ENCODE measurements around the gene FHIT.
"Not testable (repeated sequence)": the region's sequence is repeated elsewhere in the genome, so short reads cannot be mapped to it uniquely, and the experiment has no call there.

Gene FHIT

DNA sequence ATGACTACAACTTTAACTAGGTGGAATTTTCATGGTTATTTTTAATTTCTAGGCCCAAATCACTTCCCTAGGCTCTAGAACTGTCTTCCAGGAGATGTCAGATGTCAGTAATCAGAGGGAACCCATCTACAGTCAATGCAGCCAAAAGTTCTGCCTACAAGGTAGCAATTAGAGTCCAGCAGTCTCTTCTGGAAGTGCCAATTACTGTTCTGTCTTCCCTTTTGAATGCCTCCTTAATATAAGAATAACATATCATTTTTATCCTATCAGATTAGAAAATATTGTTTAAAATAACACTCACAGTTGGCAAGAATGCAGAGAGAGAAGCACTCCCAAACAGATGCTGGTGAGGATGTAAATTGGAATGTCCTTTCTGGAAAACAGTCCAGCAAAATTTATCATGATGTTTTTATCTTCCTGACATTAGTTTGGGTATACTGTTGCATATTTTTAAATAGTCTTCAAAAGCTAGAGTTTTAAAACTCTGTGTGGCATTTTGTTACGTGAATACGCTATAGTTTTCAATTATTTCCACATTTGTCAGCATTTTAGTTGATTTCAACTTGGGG, 543.7 kb downstream of the FHIT start:
- no peak for DNase-seq (ENCODE audit: low read depth)

DNA sequence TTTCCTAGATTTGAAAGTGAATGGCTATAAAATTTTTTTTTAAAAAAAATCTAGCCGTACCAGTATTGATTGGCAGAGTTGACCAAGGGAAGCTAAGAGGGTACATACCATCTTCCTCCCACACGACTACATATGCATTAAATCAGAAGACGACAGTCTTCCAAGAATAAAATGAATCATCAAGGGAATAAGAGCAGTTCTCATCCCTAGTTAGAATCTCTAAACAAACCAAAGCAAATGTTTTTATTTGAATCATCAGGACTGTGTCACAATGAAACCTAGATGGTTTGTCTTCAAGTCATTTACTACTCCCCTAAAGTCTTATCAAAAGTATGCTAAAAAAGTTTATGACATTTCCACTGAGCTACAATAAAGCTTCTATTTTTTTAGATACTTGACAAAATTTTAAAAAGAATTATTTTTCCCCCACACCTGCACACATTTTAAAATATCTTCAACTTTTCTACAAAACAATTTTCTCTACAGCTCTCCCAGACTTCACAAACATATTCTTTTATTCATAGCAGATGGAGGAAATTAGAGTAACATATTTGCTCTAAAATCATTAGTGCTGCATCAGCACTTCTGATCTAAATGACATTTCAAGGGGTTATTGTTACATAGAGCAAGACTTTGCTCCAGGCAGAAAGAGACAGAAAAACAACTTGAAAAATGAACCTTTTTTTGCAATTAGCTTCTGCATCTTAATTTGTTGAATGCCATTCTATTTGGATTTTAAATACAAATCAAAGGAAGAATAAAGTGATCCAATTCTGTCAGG, 547.1 kb downstream of the FHIT start:
- DNase-seq (ENCODE audit: low read depth) = no peak

DNA sequence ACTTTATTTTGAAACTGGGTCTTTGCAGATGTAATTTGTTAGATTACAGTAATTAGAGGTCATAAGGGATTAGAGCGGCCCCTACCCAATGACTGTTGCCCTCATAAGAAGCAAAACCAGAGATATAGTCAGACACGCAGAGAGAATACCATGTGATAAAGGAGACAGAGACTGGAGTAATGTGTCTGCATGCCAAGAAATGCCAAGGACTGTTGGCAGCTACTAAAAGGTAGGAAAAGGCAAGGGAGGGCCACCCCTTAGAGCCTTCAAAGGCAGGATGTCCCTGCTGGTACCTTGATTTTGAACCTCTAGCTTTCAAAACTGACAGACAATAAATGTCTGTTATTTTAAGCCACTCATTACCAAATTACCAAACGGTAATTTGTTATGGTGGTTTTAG, 548.2 kb downstream of the FHIT start:
- DNase-seq (ENCODE audit: low read depth) = no peak

DNA sequence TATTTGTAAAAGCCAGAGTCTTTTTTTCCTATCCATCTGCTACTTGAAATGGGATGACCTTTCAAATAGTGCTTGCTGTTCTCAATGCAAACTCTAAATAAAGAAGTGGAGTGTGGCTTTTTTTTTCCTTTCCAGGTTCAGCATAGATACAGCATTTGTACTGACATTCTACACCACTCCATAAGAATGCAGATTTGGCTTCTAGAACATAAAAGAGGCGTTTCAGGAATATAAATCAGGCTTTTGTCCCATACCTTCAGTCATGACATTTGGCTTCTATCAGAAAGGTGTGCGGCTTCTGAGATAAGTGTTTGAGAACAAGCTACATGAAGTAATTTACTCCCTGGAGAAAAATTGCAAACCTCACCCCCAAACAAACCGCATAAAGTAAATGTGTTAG, 553.1 kb downstream of the FHIT start:
- DNase-seq (ENCODE audit: low read depth) = no peak

DNA sequence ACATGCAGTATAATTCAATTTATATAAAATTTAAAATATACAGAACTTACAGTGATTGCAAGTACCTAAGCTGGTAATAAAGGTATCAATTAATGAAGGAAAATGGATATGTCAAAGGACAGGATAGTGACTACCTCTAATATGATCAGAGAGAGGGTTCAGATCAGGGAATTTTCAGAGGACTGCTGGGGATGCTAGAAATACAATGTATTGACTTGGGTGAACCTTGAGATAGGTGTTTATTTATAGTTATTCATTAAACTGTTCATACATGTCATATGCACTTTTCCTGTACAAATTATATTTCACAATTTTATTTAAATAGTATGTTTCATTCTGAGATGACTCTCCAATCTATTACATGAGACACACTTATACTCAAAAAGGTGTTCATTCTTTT, 554.1 kb downstream of the FHIT start:
- DNase-seq (ENCODE audit: low read depth) = no peak

DNA sequence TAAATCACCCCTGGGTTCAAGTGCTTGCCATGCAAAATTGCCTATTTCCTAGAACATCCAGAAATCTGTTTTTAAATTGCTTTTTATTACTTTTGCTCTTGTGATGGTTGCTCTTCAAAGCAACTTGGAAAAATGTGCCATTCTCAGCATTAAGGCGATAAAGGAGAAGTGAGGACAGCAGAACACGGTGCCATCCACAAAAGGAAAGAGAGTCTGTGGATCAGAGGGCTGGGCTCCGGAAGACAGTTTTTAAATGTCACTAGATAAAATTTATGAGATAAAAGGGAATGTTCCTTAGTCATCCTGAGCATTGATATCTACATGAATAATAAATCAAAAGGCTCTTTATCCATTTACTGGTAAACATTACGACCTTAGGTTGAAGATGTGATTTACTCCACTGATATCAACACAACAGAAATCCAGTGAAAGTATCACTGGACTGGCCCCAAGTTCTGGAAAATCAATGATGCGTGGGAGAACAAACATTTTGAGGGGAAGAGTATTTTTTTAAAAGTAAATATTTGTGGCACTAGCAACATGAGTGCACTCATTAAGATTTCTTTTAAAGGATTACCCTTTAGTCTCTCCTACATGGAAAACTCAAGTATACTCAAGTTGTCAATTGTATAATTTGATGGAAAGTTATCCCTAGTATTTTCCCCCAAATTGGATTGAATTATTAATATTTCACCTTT, 554.7 kb downstream of the FHIT start:
- no peak for DNase-seq (ENCODE audit: low read depth)

DNA sequence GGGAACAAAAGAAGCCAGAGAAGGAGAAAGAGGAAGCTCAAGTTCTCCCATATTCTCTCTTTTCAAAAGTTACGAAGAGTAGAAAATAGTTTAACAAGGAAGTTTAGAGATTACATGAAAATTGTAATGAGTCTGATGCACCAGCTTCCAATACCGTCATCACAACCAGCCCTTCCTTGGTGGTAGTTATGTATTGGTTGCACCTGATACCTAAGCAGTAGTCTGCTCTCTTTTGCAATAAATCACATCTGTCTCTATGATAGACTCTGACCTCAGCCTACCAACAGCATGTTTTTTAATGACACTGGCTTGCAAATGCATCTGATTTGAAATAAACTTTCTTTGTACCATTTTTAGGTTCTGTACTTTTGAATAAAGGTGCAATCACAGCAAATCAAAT, 575.8 kb downstream of the FHIT start:
- DNase-seq (ENCODE audit: low read depth) = no peak

DNA sequence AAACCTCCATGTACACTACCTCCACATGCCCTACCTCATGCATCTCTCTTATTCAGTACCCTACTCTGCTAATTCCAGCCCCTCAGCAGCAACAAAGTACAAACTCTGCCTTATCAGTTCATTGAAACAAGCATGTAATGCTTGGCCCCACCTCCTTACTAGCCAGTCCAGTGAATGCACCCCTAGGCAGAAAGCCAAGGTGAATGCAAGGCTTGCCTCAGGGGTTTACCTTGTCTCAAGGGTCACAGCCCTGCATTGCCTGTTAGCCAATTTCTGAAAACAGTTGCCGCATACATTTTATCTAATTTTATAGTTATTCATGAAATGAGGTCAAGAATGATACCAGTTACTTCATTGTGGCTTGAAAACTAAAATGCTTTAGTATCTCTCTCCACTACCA, 576.4 kb downstream of the FHIT start:
- DNase-seq (ENCODE audit: low read depth) = no peak

DNA sequence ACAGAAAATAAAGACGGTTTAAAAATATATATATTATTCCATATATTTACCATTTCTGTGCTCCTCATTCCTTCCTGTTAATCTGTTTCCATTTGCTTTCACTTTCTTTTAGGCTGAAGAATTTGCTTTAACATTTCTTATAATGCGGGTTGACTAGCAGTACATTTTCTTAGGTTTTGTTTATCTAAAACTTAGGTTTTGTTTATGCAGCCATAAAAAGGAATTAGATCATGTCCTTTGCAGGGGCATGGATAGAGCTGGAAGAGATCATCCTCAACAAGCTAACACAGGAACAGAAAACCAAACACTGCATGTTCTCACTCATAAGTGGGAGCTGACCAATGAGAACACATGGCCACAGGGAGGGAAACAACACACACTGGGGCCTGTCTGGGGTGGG, 578.1 kb downstream of the FHIT start:
- DNase-seq (ENCODE audit: low read depth) = no peak

DNA sequence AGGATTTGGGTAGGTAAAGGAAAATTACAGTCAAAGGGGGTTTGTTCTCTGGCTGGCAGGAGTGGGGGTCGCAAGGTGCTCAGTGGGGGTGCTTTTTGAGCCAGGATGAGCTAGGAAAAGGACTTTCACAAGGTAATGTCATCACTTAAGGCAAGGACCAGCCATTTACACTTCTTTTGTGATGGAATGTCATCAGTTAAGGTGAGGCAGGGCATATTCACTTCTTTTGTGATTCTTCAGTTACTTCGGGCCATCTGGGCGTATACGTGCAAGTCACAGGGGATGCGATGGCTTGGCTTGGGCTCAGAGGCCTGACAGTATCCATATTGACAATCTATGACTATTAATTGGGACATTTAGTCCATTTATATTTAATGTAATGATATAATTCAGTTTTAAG, 578.9 kb downstream of the FHIT start:
- not testable (repeated sequence) for DNase-seq (ENCODE audit: low read depth)

DNA sequence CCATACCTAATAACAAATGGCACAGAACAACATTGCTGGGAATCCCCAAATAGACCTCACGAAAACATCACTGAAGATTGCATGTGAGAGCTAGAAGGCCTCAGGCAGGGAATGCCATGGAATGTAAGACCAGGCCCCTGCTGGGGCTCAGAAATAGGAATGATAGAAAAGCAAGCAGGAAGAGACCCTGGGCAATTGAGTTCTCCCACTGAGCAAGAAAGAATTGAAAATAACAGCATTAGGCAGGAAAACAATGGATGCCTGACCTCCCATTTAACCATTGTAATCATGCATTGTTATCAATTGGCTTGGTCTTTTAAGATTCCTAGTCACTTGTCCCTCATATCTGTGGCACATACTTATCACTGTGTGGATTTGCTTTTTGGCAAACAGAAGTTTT, 581.6 kb downstream of the FHIT start:
- no peak for DNase-seq (ENCODE audit: low read depth)

DNA sequence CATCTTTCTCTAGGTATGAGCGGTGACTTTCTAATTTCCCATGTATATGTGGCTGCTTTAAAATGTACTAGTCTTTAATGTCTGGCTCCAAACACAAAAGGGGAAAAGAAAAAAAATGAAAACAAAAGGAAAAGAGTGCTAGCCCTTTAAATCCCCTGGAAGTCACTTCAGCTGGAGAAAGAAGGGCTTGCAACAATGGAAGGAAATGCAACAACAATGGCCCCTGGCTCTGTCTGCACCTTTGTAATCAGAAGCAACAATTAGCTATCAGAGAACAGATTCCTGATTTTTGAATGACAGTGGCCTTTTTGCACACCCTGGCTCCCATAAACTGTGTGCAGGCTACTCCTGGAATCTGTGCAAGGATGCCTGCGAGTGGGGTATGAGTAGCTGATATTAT, 591.2 kb downstream of the FHIT start:
- DNase-seq (ENCODE audit: low read depth) = no peak

DNA sequence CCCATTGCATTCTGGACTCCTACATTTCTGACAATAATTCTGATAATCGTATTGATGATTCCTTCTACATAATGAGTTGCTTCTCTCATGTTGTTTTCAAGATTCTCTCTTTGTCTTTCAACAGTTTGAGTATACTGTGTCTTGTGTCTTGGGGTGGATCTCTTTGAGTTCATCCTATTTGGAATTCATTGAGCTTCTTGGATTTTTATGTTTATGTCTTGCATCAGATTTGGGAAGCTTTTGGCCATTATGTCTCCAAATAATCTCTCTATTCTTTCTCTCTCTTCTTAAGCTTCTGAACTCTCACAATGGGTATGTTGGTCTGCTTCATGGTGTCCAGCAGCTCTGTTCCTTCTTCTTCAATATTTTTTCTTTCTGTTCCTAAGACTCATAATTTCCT, 592.2 kb downstream of the FHIT start:
- DNase-seq (ENCODE audit: low read depth) = no peak

DNA sequence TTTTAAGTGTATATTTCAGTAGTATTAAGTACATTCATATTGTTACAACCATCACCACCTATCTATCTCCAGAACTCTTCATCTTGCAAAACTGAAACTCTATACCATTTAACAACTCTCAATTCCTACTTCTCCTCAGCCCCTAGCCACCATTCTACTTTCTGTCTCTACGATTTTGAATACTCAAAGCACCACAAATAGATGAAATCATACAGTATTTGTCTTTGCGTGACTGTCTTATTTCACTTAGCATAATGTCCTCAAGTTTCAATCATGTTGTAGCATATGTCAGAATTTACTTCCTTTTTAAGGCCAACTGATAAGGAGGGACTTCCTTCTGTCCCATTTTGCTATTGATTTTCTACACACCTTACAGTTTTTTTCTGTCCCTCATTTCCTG, 593.3 kb downstream of the FHIT start:
- DNase-seq (ENCODE audit: low read depth) = no peak

DNA sequence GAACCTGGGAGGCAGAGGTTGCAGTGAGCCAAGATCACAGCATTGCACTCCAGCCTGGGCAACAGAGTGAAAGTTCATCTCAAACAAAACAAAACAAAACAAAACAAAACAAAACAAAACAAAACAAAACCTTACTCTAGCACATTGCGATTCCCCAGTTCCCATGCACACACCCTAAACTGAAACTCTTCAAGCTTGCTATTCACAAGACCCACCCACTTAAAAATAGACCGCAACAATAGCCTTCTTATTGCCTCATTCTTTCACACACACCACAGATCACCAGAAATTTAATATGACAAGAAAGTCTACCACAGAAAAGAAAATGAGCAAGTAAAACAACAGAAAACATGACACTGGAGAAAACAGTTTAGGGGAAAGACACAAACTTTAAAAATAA, 598.4 kb downstream of the FHIT start:
- no peak for DNase-seq (ENCODE audit: low read depth)

DNA sequence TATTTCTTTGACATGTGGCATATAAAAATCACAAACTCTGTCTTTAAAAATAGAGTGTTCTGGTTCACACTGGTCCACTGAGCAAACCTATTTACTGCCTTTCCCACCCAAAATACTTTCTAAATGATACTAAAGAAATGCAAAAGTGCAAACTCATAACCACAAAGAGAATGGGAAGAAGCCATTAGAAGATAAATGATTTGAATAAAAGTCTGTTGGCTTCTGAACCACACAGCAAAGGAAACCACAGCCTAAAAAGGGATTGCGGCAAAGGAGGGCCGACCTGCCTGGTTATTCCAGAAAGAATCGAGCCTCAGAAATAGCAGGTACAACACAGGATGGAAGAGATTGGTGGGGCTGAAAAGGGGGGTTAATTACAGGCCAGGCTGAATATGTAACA, 599.5 kb downstream of the FHIT start:
- DNase-seq (ENCODE audit: low read depth) = no peak

DNA sequence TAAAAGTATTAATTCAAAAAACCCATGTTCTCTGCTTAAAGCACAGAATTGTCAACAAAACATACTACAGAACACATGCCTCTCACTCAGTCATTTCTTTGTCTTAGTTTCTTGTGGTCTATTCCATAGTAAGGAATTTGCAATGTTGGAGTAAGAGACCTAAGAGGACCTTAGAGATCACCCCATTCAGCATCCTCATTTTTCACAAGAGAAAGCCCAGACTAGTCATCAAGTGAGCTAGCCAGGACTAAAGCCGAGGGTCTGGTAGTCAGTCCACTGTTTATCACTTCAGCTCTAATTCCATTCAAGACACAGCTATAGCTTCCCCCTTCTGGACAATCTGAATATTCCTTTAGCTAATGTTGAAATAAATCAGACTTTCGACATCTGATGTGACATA, 601.1 kb downstream of the FHIT start:
- DNase-seq (ENCODE audit: low read depth) = no peak

DNA sequence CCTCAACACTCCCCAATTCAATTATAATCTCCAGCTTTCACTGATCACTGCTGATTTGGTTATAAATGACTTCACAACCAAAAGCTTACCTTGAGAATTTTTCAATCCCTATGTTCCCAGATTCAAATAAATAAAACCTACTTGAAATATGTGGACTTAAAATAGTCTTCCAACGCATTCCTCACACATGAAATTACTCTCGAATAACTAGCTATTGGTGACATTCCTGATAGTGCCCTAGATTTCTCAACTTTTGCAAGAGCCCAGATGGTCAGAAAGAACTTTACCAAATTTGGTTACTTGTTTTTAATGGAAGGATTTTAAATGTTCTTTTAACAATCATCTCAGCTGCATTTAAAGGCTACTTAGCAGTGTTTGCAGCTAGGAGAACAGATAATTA, 605.5 kb downstream of the FHIT start:
- no peak for DNase-seq (ENCODE audit: low read depth)

DNA sequence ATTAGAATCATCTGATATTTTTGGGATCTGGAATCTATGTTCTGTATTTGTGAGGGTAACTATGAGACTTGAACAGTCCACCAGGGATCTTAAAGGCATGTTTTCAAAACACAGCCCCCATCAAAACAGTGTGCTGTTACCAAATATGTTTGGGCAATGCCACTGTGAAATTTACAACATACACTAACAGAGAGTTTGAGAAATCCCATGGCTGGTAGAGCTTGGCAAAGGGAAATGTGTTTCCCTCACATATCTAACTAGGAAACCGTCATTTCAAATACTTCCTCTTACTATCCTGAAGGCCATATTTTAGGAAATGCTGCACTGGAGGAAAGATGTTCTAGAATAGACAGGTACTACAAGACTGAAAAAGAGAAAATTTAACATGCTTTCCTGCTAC, 607.4 kb downstream of the FHIT start:
- DNase-seq (ENCODE audit: low read depth) = no peak

DNA sequence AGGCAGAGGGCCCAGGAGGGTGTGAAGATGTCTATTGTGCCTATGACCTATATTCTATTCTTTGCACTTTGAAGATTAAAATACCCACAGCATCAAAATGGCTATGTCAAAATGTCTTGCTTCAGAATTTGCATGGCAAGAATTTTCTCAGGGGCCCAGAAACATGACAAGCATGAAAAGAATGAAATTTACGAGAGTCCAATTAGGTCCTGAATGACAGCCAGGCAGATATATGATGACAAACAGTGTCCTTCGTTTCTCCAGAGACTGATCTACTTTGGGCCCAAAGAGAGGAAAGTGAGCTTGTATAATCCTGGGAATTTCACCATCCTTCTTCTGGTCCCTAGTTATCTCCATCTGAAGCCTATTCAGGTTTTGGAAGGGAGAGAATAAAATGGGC, 609.9 kb downstream of the FHIT start:
- DNase-seq (ENCODE audit: low read depth) = no peak

DNA sequence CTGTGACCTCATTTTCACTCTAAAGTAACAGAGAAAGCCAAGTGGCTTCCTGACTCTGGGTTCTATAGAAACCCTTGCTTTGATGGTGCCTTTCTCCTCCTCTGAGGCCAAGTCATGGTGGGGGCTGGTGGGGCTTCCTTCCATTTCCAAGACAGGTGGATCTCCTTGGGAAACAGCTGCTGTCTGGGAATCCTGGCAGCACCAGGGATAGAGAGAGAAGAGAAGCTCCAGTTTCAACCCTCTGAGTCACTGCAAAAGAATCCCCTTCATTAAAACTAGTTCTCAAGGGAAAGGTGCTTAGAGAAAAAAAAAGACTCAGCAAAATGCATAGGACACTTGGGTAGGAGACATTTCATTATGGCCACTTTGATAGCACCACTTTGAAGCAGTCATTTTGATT, 614.4 kb downstream of the FHIT start:
- DNase-seq (ENCODE audit: low read depth) = no peak

DNA sequence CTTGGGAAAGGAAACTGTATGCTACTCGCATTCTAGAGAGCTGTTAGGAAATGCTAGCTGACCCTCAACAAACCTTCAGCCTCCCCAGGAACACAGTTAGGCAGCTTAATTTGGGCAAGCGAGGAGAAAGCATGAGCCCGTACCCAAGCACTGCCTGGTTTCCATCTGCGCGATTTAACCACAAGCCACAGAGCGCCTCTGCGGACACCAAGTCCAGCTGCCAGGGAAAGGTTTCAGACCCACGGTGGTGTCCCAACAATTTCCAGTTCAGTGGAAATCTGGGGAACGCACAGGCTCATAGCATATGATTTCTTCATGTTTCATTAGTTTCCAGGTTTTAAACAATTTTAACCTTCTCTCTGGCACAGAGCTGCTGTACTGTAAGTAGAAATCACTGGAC, 617.6 kb downstream of the FHIT start:
- no peak for DNase-seq (ENCODE audit: low read depth)

DNA sequence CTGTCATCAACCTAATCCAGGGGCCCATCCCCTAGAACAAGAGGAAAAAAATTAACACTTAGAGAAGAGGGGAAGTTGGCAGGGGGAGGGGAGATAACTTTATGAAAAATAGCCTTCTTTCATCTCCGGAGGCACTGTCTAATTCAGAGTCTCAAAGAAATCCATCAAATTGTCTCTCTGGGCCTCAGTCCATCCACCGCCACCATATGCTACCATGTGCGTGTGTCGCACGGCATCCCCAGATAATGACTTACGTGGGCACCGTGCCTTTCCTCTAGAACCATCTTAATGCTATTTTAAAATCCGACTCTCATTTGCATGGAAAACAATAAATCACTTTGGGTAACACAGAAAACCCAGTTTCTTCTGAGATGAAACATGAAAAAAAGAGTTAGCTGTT, 619.7 kb downstream of the FHIT start:
- no peak for DNase-seq (ENCODE audit: low read depth)

DNA sequence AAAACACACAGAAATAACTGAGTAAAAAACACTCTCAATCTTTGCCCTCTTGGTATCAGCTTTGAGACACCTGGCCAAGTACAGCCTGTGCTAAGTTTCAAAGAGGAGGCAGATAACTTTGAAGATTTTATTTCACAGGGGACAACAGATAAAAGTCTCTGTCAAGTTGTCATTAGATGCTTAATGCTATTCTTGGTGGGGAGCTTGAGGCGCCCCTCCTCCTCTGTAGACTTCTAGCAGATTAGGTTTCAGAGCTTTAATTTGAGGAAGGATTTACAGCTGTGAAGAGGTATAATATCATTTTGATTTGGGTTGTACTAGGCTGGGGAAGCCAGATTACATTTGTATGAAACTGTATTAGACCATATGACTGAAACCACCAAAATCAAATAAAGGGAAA, 620.3 kb downstream of the FHIT start:
- DNase-seq (ENCODE audit: low read depth) = no peak
